Stimulated activated CD4-positive, alpha-beta T cell treated with anti-CD3 and anti-CD28 coated beads, TNF-alpha, amount 100 ng/mL, for 24 hours (primary cell): ENCODE data around the gene AFF2.
"Not testable (repeated sequence)": the region's sequence is repeated elsewhere in the genome, so short reads cannot be mapped to it uniquely, and the experiment has no call there.

Experiments
- DNase-seq, 3 experiments: peaks; one replicate each; pipeline ENCODE4 v3.0.0-alpha.2; 2020; ENCODE audit warnings: low read depth in 3 of 3

Gene AFF2

DNA sequence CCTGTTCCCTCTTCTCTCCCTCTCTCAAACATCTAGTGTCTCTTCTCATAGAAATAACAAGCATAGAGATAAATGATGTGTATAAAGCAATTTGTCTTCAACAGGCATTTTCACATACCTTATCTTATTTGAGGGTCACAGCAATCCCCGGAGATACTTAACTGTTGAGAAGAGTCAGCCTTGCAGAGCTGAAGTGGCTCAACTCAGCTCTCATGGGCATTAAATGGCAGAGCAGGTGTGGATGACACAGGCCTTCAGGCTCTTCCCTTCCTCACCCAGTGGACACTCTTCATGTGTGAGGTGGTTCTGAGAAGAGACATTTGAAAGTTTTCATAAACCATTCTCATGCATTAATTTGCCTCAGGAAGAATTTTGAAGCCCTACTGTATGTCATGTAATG lies 134.2 kb downstream of the AFF2 start:
- no peak for DNase-seq

GRCh38 chrX:148643460-148643859 lies 143.0 kb downstream of the AFF2 start:
- DNase-seq = no peak

DNA sequence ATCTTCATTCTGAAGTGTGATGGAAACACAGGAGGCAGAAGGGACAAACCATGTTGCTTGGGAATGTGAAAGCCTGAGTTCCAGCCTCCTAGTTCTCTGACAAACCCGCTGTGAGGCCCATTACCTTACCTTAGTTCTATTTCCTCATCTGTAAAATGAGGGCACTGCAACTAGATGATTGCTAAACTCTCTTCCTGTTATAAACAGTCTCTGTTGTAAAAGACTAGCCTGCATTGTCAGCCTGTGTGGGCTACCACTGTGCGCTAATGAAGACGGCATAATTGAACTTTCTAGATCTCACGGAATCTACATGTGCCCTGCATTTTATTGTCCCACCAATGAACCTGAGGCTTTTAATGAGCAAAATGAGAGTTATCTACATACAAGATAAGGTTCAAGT lies 147.2 kb downstream of the AFF2 start:
- DNase-seq = no peak

DNA sequence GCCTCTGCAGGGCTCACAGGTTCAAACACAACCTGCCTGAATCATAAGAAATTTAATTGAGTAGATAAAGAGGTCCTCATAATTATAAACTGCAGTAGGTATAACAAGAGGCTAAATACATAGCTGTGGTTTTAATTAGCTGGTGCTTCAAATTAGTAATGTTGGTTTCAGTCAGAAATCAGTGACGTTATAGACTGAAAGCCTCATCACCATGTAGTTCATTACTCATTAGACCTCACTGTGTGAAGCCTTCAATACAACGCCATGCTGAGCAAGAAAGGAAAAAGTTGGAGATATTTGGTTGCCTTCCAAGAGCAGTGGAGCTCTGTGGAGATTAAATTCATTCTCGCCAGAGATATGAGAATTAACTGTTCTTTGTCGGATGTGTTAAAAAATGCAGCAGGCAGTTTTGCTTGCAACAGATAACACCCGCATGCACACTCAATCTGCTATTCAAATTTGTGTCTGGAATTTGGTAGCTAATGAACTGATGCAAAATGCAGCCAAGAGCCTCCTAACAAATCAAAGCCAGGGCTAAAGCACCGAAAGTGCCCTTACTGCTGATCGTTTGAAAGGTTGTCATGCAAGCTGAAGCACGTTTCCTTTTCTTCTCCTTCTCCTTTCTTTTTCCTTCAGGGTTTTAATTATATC lies 148.9 kb downstream of the AFF2 start:
- no peak for DNase-seq

- no peak for DNase-seq
Observed at GRCh38 chrX:148658115-148658730, 157.8 kb downstream of the AFF2 start.

DNA sequence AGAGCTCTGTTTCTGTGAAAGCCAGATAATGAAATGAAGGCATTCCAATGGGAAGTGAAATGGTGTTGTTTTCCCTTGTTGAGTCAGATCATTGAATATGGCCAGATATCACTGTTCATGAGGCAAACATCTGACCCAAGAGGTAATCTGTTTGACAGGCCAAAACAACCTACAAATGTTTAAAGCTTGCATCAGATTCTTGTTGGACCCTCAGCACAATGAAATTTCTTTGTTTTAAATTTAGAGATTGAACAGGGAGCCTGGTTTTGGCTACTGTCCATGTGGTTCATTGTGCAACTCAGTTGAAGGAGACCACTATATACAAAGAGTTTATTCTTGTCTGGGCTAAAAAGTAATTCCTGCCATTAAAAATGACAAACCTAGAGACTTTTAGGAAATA lies 159.1 kb downstream of the AFF2 start:
- no peak for DNase-seq

GRCh38 chrX:148661035-148661434 lies 160.6 kb downstream of the AFF2 start:
- no peak for DNase-seq

GRCh38 chrX:148662014-148662413 lies 161.6 kb downstream of the AFF2 start:
- no peak for DNase-seq

GRCh38 chrX:148664171-148664570 lies 163.8 kb downstream of the AFF2 start:
- no peak for DNase-seq

GRCh38 chrX:148664995-148665394 lies 164.6 kb downstream of the AFF2 start:
- DNase-seq = no peak

GRCh38 chrX:148669175-148669574 lies 168.8 kb downstream of the AFF2 start:
- not testable (repeated sequence) for DNase-seq

DNA sequence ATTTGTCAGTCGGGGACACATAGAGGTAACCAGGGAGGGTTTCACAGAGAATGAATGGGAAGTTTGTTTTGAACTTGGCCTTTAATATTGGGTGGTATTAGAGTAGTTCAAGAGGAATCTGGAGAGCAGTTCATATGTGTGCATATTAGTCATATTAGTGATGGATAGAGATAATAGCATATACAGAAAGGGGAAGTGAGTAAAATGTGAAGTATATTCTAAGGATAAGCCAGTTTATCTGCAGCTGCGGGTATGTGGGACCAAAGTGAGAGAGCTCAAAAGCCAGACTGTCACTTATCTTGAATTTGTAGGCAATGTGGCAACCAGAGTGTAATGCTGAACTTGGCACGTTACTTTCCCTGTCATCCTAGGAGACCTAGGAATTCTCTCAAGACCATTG lies 169.9 kb downstream of the AFF2 start:
- DNase-seq = no peak

DNA sequence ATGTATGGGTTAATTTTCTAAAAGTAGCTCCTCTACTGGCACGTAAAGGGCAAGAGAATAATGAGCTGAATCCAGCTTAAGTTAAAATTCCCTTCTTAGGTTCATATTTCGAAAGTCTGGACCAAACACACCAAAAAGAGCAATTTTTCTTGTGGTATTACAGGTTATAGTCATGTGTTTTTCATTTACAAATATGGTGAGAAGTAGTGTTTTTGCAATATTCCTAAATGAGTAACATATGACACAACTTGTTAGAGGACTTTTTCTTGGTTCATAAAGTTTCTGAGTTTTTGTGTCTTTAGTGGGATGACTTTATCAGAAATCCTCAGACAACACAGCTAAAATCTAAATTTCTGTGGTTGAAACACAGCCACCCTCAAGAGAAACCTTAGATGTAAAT lies 172.1 kb downstream of the AFF2 start:
- no peak for DNase-seq

GRCh38 chrX:148681605-148682004 lies 181.2 kb downstream of the AFF2 start:
- DNase-seq = no peak

DNA sequence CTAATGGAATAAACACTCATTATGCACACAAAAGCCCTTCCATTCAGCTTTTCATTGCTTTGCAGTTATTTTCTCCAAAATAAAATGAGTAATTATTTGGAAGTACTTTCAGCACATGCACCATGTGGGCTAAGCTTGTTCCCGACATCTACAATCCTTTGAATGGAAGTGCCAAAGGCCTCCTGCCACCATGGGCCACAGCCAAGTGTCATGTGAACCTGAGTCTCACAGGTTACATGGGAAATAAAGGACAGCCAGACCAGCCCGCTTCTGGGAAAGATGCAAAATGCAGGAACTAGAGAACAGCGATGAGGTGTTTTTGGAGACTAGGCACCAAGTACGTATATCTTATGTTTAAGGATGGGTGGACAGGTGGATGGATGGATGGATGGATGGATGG lies 181.8 kb downstream of the AFF2 start:
- DNase-seq = no peak

DNA sequence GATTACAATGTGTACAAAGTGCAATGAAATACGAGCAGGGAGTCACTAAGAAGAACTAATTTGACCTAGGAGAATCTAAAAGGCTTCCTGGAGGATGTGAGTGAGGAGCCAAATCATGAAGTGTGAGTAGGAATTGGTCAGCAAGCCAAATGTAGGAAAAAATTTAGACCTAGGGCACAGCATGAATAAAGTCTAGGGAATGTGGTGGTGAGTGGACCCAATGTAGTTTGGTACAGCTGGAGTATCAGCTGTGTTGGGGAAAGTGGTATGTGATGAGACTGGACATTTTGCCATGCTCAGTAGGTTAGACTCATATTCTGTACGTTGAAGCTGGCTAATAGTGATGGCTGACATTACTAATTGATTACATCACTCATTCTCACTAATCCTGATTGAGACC lies 191.0 kb downstream of the AFF2 start:
- no peak for DNase-seq

- DNase-seq = no peak
Observed at GRCh38 chrX:148695255-148695654, 194.8 kb downstream of the AFF2 start.

DNA sequence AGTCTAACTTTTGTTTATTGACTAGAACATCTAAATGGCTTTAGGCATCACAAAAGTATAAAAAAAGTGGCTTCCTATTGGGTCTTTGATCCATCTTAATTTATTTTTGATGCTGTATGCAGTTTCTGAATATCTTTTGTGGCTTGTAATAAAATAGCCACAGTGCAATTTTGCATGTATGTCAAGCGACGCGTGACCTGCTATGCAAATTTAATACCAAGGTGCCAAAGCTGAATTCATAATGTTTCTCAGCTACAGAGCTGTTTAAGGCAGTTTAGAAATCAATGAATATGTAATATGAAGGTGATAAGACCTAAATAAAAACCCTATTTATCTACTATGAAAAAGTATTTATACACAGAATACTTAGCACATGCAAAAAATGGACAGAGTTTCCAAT lies 197.8 kb downstream of the AFF2 start:
- DNase-seq = no peak

GRCh38 chrX:148700021-148700420 lies 199.6 kb downstream of the AFF2 start:
- no peak for DNase-seq

- DNase-seq = no peak
Observed at GRCh38 chrX:148713981-148714380, 213.6 kb downstream of the AFF2 start.

- DNase-seq = no peak
Observed at GRCh38 chrX:148715361-148715760, 214.9 kb downstream of the AFF2 start.

- DNase-seq = no peak
Observed at GRCh38 chrX:148722966-148723365, 222.5 kb downstream of the AFF2 start.

GRCh38 chrX:148723551-148723950 lies 223.1 kb downstream of the AFF2 start:
- no peak for DNase-seq

DNA sequence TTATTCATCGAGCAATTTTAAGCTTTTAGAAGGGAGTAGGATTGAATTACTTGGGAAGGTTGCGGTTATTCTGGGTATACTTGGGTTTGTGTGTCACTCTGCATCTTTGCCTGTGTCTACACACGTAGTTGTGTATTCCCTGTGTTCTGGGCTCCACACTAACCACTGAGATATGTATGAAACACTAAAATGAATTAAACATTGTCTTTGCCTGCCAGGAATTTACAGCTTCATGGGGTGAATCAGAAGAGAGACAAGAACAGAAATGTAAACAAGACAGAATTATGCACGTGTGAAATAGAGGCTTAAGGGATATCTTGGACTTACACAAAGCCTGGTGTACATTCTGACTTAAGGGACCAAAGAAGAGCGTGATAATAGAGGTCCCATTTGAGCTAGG lies 228.5 kb downstream of the AFF2 start:
- DNase-seq = no peak
